Ureter (tissue), 1 donor: ENCODE results near the gene BGLAP. TPM values are rescaled to one million over a fixed set of nuclear protein-coding genes. Genes with fewer than 3 reads are reported as not detected.

Source experiments
- DNase-seq: peaks from one replicate; pipeline ENCODE4 v3.0.0-alpha.2; 2020; ENCODE audit warnings: low spot score
- total RNA-seq: library from RNA; stranded (reverse); gene quantifications from one replicate; pipeline ENCODE4 v1.2.4, GENCODE V29; 2023
- donor health status: DM: yes; HTN: yes; CAD: no.

Gene BGLAP
- total RNA-seq, 1 donor from 2014 or later: 2.2 TPM

DNA sequence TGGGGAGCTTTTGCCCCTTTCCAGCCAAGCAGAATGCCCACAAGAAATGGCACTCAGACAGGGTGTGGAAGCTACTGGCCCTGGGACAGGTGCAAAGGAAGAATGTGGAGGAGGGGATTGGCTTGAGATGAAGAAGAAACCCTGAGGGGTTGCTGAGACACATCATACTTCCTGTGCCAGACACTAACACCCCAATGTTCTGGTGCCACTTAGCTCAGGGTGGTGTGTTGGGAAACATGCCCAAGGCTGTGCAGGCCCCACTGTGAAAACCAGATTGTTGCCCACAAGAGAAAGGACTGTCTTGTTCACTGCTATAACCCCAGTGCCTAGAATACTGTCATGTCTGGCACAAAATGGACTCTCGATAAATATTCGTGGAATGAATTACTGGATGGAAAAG, 15.7 kb downstream of the BGLAP start:
- DNase-seq: no peak

DNA sequence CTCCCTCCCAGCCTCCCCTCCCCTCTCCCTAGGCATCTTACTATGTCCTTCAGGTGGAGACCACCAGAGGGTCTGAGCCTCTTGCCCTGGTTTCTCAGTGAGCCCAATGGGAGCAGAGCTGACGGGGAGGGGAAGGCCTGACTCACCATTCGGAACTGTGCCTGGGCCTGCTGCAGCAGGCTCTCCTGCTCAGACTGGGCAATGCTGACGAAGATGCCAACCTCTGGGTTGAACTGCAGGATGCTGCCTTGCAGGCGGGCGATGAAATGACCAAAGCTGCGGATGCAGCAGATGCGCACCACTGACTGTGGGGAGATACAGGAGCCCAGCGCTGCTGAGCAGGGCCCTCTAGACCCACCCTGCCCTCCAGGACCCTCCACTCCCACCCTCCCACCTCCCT, 16.9 kb downstream of the BGLAP start:
- DNase-seq: no peak

DNA sequence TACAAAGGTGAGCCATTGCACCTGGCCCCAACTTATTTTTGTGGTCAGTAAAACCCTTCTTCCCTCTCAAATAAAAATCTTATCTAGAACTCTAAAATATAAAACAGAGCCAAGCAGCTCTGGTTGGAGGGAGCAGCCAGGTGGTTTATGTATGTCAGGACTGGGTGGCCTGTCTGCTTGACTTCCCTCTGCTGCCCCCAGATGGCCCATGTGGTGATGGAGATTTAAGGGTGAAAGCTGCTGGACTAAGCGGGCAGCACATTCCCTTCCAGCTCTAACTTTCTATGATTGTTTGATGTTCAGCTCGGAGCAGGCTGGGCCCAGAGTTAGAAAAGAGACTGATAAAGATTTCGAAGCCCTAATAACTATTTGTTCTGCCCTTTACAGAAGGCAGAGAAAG, 17.8 kb downstream of the BGLAP start:
- no peak for DNase-seq

DNA sequence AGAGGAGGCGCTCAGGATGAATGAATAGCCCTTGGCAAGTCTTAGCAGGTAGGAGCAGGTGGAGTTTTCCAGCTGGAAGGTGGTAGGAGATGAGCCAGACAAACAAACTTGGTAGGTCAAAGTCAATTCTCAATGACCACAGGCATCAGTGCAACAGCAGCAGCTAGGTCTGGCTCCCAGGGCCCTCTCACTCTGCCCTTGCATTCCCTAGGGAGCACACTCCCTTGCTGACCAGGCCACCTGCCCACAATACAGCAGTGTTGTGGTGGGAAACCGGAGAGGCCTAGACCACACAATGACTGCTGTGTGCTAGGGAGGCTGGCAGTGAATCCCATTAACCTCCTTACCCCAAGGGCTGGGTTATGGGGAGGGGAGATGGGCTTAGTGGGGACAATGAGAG, 18.9 kb downstream of the BGLAP start:
- no peak for DNase-seq

DNA sequence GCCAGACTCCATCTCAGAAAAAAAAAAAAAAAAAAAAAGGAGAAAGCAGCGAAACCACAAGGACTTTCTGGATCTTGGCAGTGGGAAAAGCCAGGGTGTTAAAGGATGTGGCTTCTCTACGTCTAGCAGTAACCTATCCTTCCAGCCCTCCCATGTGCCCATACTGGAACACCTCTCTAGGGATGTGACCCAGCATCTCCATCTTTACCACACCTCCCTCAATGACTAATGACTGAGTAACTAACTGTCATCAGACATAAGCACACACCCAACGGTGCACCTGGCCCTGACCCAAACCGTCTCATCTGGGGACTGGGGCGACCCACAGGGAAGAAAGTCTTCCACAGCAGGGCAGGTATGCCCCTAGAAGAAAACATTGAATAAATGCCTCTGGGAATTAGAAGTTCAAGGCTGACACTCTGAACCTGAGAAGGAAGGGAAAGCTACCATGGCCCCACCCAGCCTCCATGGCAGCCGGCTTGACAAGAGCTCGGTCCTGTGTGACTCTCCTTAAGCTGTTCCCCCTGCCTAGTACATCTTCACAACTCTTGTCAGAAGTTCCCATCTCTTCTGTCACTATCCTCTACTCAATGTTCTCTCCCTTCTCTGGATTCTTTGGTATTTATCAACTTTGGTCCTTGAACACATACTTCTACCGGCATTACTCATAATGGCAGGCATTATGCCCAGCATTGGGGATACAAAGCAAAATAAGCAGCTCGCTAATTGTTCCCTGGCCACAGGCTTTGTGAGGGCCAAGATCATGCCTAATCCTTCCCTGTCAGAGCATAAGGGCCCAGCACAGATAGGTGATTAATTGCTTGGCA, 20.7 kb downstream of the BGLAP start:
- no peak for DNase-seq

DNA sequence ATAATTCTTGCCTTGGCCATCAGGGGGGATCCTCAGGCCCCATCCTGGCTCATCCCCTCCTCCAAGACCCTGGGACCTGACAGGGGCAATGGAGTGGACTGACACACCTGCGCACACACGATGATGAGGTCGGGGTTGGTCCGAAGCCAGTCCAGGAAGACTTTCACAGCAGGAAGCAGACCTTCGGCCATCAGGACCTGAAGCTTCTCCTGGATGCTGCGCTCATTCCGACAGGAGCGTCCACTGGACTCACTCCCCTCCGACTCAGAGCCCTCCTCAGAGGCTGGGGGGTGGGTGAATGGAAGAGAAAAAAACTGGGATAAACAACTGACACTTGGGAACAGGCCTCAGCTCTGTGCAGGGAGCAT, 21.3 kb downstream of the BGLAP start:
- no peak for DNase-seq

DNA sequence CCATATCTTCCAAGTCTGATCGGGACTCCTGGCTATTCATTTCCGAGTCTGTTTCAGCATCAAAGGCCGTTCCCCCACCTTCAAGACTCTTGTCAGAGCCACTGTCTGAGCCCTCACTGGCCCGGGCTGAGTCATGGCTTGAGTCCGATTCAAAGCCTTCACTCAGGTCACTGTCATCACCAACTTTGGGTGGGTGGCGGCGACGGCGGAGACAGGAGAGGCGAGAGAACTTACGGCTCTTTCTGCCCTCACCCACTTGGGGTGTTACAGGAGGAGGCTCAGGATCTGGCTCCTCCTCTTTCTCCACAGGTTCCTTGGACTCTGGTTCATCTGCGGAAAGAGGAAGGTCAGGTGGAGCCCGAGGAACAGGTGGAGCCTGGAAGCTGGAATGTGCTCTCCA, 24.1 kb downstream of the BGLAP start:
- DNase-seq: no peak

DNA sequence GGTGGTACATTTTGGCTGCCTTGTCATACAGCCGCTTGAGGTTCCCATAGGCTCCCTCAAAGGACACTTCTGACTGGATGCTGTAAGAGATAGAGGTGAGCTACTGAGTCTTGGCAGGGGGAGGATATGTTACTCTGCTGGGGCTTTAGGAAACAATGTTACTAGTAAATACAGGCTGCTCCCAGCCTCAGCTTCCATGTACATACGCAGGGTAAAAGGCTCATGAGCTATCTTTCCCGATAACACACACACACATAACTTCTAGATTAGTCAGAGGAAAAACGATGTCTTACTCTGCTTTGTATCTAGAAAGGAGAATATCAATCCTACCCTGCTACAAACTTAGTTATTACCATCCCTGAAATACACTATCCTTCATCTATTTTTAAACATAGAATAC, 26.4 kb downstream of the BGLAP start:
- no peak for DNase-seq

DNA sequence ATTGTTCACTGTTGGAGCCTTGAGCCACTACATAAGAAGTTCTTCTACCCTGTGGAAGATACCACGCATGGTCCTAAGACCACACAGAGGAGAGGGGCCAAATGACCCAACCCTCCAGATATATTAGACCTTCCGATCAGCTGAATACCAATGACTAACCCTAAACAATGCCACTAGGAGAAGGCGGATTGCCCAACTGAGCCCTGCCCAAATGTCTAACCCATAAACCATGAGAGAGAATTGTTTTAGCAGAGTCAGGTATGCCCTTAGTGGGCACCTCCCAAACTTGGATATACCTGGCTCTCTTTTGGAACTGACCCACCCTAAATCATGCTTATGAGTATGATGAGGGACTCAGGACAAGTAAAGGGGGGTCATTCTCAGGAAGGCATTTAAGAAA, 28.3 kb downstream of the BGLAP start:
- no peak for DNase-seq

DNA sequence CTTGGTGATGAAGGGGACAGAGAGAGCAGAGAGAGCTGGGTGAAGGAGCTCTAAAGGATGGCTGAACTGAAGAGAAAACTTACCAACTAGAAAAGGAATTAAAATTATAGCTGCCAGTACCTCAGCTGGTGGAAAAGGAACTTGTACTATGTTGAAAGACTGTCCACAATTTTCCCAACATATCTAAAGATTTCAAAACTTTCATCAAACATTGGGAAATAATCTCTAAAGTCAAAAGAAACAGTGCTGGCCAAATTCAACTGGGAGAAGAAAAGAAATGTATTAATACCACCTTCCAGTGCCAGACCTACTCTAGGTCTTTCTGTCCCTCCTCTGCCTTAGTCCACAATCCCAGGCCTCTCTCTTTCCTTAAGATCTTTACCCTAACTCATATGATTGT, 34.5 kb downstream of the BGLAP start:
- DNase-seq: no peak

DNA sequence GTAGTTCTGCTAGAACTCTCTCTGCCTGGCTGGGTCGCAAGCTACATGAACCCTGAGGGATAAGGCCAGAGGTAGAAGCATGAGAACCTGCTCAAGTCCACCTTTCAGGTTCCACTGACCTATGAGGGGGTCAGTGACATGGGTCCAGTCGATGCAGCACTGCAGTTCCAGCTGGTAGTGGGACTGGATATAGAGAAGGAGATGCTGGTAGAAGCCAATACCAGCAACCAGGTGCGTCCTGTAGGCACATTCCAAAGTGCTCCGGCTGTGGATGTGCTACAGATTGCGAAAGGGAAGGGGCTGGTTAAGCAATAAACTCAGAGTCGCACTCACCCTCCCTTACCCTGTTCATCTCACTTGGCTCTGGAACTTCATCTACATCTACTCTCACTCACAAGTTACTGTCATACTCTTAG, 35.0 kb downstream of the BGLAP start:
- DNase-seq: no peak

DNA sequence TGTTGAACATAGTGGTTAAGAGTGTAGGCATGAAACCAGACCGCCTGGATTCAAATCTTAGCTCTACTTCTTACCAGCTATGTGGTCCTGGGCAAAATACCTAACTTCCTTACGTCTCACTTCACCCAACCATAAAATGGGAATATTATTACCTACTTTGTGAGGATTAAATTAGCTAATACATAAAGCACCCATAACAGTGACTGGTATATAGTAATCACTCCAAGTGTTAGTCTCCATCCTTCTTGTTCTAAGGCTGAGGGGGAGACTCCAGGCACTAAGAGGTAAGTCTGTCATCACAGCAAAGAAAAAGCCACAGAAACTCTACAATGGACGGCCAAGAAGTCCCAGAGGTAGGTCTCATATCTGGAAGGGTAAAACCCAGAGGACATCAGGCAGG, 37.9 kb downstream of the BGLAP start:
- no peak for DNase-seq

DNA sequence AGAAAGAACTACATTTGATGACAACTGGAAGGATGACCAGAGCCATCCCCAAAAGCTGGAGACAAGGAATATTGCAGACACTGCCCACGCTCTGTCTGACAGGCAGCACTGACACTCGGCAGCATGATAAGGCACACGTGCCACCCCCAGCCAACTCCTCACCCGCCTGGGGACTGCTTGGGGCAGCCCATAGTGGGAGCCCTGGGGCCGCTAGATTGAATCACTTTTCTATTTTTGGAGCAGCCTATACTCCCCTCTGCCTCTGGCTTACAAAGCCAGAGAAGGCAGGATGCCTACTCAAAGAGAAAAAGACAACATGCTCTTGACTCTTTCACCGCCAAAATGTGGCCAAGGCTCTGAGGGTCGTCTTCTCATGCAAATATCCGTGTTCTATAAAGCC, 39.3 kb downstream of the BGLAP start:
- DNase-seq: no peak

DNA sequence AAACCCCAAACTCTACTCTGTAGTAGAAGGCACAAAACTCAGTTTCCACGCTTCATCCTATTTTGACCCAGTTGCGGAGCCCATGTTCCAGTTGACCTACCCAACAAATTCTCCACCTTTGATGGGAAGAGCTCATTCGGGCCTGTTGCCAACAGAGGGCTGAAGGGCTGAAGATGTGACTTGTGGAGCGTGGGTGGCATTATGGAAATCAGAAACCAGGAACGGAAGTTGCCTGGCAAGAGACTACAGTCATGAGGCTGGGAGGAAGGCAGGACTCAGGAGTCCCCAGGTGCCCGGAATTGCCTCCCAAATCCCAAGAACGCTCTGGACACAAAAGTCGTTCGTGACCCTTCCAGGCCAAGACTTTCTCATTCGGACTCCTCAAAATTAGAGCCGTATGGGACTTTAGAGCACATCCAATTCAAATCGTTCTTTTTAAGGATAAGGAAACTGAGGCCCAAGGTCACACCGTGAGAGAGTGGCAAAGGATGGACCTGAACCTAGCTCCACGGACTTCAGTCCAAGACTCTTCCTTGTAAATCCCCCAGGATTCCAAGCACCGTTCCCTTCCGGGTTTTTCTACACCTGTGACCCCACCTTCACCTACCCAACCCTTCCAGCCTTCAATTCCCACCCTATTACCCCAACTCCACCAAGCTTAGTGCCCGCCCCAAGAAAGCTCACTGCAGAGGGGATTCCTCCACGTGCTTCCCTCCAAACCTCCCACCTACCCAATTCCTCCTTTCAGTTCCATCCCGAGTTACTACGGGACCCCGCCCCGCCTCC, 39.9 kb downstream of the BGLAP start:
- DNase-seq: no peak

DNA sequence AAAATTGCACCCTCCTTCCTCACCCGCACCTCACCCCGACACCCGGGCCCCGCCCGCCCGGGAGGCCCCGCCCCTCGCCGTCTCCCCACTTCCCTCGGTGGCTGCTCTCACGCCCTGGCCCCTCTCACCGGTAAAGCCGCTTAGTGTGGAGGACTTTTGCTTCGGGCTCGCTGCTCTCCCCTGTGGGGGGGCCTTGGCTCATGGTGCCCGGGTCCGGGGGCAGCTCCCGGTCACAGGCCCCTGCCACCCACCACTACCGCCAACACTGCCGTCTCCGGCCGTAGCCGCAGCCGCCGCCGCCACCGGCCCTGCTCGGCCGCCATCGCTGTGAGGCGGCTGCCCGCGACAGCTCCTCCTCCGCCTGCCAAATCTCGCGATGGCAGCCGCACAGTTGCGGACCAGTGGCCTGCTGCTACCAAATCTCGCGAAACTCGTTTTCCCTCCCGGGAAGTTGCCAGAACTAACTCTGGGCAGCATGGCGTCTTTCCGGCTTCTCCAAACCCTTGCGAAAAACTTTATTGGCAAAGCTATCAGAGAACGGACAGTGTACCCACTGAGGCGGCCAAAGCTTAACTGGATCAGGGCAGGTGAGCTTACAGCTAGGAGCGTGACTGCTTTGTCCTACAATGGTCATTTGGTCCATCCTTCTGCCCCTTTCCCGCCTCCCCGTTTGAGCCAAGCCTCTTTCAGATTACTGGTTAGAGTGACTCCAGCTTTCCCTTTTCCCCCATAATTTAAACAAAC, 40.7 kb downstream of the BGLAP start, which contains the start of gene SMG5:
Gene SMG5 (minus strand): TSS at position 347 of the 744 bp plus-strand sequence. CDS start 145 bp downstream, at position 202.
- peak; percentile 98 for DNase-seq

DNA sequence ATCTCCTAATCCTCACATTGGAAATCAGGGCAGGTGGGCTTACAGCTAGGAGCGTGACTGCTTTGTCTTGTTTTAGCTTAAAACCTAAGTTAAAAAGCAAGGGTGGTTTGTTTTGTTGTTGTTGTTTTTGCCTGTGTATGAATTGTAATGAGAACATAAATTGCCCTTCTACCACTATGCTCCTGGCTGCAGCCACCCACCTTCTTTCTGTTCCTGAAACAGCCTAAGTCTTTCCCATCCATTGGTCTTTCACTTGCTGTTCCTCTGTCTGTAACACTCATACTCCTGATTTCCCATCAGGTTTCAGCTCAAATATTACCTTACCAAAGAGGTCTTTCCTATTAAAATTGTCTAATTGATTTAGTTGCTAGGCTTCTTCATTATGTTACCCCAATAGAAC, 41.5 kb downstream of the BGLAP start:
- no peak for DNase-seq

DNA sequence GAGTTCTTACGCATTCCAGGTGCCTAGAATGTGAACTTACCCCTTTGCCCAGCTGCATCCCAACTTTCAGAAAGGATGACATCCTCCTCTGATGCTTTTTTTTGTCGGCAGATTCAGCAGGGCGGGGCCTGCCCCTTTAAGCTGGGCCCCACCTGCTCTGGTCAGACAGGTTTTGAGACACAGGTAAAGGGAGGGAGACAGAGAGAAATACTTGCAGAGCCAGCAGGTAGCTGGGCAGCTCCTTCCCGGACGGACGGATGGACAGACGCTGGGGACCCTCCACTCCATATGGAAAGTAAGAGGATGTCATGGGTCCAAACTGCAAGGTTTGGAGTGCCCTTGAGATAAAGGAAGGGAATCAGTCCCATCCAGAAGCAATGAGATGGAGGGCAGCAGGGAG, 42.1 kb downstream of the BGLAP start, which contains the start of gene TMEM79:
Gene TMEM79 (plus strand): TSS at position 214 of the 400 bp plus-strand sequence. CDS start 902 bp downstream, outside the sequence.
- peak; percentile 62 for DNase-seq

DNA sequence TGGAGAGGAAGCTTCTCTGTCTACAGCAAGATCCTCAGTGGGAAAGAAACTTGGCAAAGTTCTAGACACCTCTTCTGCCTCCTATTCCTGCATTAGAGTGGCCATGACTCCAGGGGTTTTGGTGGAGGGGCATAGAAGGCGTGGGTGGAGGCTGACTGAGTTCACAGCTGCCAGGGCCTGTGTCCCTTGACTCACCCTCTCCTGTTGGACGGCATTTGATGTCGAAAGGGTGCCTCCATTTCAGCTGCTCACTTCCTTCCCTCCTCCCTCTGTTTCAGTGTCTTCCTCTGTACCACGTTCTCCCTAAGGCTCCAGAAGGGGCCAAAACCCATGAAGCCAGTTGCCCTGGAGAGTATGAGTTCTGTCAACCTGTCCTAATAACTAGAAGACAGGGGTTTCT, 42.8 kb downstream of the BGLAP start:
- DNase-seq: no peak

DNA sequence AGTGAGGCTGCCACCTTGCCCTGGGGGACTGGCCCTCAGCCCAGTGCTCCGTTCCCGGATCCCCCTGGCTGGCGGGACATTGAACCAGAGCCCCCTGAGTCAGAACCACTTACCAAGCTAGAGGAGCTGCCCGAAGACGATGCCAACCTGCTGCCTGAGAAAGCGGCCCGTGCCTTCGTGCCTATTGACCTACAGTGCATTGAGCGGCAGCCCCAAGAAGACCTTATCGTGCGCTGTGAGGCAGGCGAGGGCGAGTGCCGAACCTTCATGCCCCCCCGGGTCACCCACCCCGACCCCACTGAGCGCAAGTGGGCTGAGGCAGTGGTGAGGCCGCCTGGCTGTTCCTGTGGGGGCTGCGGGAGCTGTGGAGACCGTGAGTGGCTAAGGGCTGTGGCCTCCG, 43.5 kb downstream of the BGLAP start:
- DNase-seq: no peak

DNA sequence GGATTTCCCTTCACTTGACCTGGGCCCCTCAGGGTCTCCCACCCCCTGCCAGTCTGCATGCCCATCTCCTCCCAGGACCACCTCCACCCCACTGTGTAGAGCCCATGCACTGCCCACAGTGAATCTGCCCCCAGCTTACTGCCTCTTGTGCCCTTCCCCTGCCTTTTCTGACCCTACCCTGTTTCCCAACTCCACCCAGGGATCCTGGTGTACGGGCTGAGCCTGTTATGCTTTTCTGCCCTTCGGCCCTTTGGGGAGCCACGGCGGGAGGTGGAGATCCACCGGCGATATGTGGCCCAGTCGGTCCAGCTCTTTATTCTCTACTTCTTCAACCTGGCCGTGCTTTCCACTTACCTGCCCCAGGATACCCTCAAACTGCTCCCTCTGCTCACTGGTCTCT, 44.1 kb downstream of the BGLAP start:
- DNase-seq: no peak

DNA sequence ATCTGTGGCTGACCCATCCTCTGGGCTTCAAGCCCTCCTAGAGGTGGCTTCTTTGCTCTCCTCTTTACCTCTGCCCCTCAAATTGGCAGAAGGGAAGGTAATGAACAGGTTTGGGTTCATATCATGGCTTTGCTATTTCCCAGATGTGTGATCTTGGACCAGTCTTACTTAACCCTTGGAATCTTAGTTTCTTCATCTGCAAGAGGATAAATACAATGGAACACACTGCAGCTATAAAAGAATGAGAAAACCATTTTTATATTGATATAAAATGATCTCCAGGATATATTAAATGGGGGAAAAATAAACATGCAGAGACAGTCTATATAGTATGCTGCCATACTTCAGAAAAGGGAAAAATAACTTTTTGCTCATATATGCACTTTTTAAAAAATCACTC, 47.9 kb downstream of the BGLAP start:
- no peak for DNase-seq
